GM12878 (cell line): Measurements from ENCODE around the gene HGS. TPM values are rescaled to one million over a fixed set of nuclear protein-coding genes. Genes with fewer than 3 reads are reported as not detected.

ENCODE experiments used
- ATAC-seq: fragments of 200-7000 bp; cut with Tn5 transposase; 3 replicates; pipeline ENCODE4 v1.9.1; 2020; ENCODE audit warnings: mild to moderate bottlenecking, moderate library complexity
- BruUV-seq: library from RNA; stranded (reverse); fragments of 400-500 nt; replicated peaks from 2 replicates; lab custom pipeline; 2021; lab: Mats Ljungman, UMichigan
- CTCF ChIA-PET: fragments of 300-600 bp; sonication (Branson Sonifier 250); formaldehyde crosslinking; extraction: SDS; loops from one replicate; lab custom pipeline; 2021; ENCODE audit warnings: inconsistent platforms; lab: Yijun Ruan, JAX
- POLR2A ChIA-PET: fragments of 350-600 bp; formaldehyde crosslinking; extraction: SDS; loops from one replicate; lab custom pipeline; 2021; ENCODE audit warnings: inconsistent platforms; lab: Charles Lee
- RAD21 ChIA-PET: fragments of 300-600 bp; sonication (Branson Sonifier 250); formaldehyde crosslinking; loops from one replicate; lab custom pipeline; 2023; ENCODE audit warnings: antibody characterized with exemption; ENCODE audit not compliant: unreplicated experiment; lab: Charles Lee
- SMC1A ChIA-PET: fragments of 300-600 bp; sonication (Branson Sonifier 250); formaldehyde crosslinking; loops from one replicate; lab custom pipeline; 2023; ENCODE audit not compliant: unreplicated experiment, uncharacterized antibody; lab: Charles Lee
- DNase-seq: peaks from one replicate; pipeline ENCODE4 v3.0.0-alpha.2; 2011; ENCODE audit warnings: low read depth, low spot score
- FAIRE-seq: peaks from 3 replicates; lab custom pipeline; 2011; peaks lifted over from hg19 to GRCh38; lab: Jason Lieb, UNC
- H2AFZ ChIP-seq: 2 replicates; pipeline ENCODE4 v1.6.0; 2011; ENCODE audit warnings: low read depth, low read length, control low read depth; ENCODE audit not compliant: control insufficient read depth
- H3K27ac ChIP-seq: 2 replicates; pipeline ENCODE4 v1.5.1; 2011; ENCODE audit warnings: control low read depth; ENCODE audit not compliant: control insufficient read depth, insufficient read depth
- H3K27me3 ChIP-seq, 2 experiments: replicated peaks in 1 of 2; 2 replicates each; pipeline versions ENCODE4 v1.6.0 to v1.6.1; 2011; ENCODE audit warnings: low read length in 1 of 2; ENCODE audit not compliant: control insufficient read depth in 2 of 2, insufficient read depth in 2 of 2
- H3K36me3 ChIP-seq, 2 experiments: 2 replicates each; pipeline ENCODE4 v1.5.1; 2011; ENCODE audit warnings: low read length in 1 of 2; ENCODE audit not compliant: control insufficient read depth in 2 of 2, insufficient read depth in 2 of 2
- H3K4me1 ChIP-seq: 2 replicates; pipeline ENCODE4 v1.6.1; 2011; ENCODE audit warnings: mild to moderate bottlenecking, low read length, moderate library complexity, mixed read lengths; ENCODE audit not compliant: control insufficient read depth, insufficient read depth
- H3K4me2 ChIP-seq: 2 replicates; pipeline ENCODE4 v1.6.0; 2011; ENCODE audit warnings: control low read depth; ENCODE audit not compliant: control insufficient read depth, insufficient read depth
- H3K4me3 ChIP-seq: fragments of 200-600 bp; sonication (generic); 2 replicates; pipeline ENCODE4 v1.5.1; 2016
- H3K79me2 ChIP-seq: 2 replicates; pipeline ENCODE4 v1.6.0; 2011; ENCODE audit warnings: low read length; ENCODE audit not compliant: control insufficient read depth, insufficient read depth
- H3K9ac ChIP-seq: 2 replicates; pipeline ENCODE4 v1.8.0; 2011; ENCODE audit warnings: low read length, control low read depth, mixed read lengths; ENCODE audit not compliant: control insufficient read depth, insufficient read depth
- H3K9me3 ChIP-seq: replicated peaks from 3 replicates; pipeline ENCODE4 v1.5.1; 2011; ENCODE audit warnings: mild to moderate bottlenecking, low read length; ENCODE audit not compliant: control insufficient read depth, insufficient read depth
- H4K20me1 ChIP-seq: 2 replicates; pipeline ENCODE4 v1.6.0; 2011; ENCODE audit not compliant: control insufficient read depth, insufficient read depth
- IKZF2 ChIP-seq, 2 experiments: fragments of 450-650 bp; IDR thresholded peaks; 2 replicates each; pipeline ENCODE4 v1.6.1; 2017; ENCODE audit warnings: mild to moderate bottlenecking in 2 of 2, moderate library complexity in 2 of 2
- WGBS: methylation state at CpG from one replicate; pipeline ENCODE4 v1.1.6; 2016; ENCODE audit warnings: low lambda C conversion rate; ENCODE audit not compliant: insufficient replicate concordance, insufficient coverage; ENCODE audit errors: missing lambda C conversion rate; 5-methylcytosine and 5-hydroxymethylcytosine counted together
- in situ Hi-C: fragments of 300-500 bp; cut with MboI; formaldehyde crosslinking; loops from 9 replicates; pipeline ENCODE4 v1.14.3; 2018; ENCODE audit warnings: mixed read lengths
- intact Hi-C: fragments of 100-400 bp; cut with micrococcal nuclease; formaldehyde crosslinking; loops from one replicate; pipeline ENCODE4 v1.14.2; 2022; ENCODE audit not compliant: unreplicated experiment
- polyA plus RNA-seq, 11 experiments: library from polyadenylated mRNA; depleted of rRNA in 4 of 11; unstranded in 6 of 11; stranded (reverse) in 5 of 11; fragments of >200 nt; fragmentation: Nextera tagmentation in 4 of 11; fragmentation: Illumina TruSeq in 1 of 11; extraction: Ambion mirVana in 4 of 11; extraction: Trizol in 1 of 11; gene quantifications; 1 replicate in 1 of 11; 2 replicates in 10 of 11; pipeline versions ENCODE4 v1.2.1 to v1.2.3, GENCODE V29; 2011 to 2016; ENCODE audit warnings: inconsistent platforms in 2 of 11, missing spikeins in 2 of 11, low read depth in 1 of 11
- total RNA-seq, 4 experiments: library from RNA; depleted of rRNA in 3 of 4; stranded (reverse); fragments of >200 nt in 3 of 4; fragmentation: Illumina TruSeq in 1 of 4; extraction: Trizol in 1 of 4; gene quantifications; 2 replicates each; pipeline versions ENCODE4 v1.2.1 to v1.2.3, GENCODE V29; 2013 to 2021
- TF ChIP-seq, protein P1 (sequence below): fragments of 450-650 bp; IDR thresholded peaks from 2 replicates; pipeline ENCODE4 v1.6.1; 2017; ENCODE audit warnings: mild to moderate bottlenecking, moderate library complexity

Gene HGS
- total and polyA plus RNA-seq, 10 of the 15 experiments (the other 5 are each of a cell fraction or from before 2014, with no cell fraction given) = 2.2 to 85.6 (median 55.3) TPM

DNA sequence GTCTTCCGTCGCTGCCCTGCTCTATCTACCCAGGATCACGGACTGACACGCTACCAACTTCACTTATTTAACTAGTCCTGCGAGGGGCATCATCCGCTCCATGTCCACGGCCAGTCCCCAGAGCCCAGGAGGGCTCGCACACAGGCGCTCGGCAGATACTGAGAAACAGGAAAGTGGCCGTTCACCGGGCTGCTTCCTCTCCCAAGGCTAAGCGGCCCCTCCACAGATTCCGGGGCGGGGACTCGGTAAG lies 17.8 kb upstream of the HGS start:
- Histone ChIP-seq H3K27ac (peak overlapping the region; percentile 97), H3K9me3 (no peaks in the 10 kb centered on the region), H3K79me2 (peaks cover 33% of the 10 kb centered on the region), H3K4me1 (peaks cover 15% of the 10 kb centered on the region), H3K36me3 (peaks cover 2 to 5% of the 10 kb centered on the region in 2 experiments), H3K27me3 (no peaks in the 10 kb centered on the region), H3K9ac (peak overlapping the region; percentile 99), H3K4me2 (peak overlapping the region; percentile 98), H4K20me1 (no peaks in the 10 kb centered on the region), H3K4me3 (peak overlapping the region; percentile 98), H2AFZ (peak overlapping the region; percentile 78)
- no peak for ATAC-seq
- ChIA-PET SMC1A (no interaction called here), CTCF (interaction anchor here (1.2 kb wide), 1 partner anchor 36 kb away, joined by 3 read pairs; no protein-coding TSS in a partner anchor), RAD21 (interaction anchor here (0.9 kb wide), 1 partner anchor 17 kb away, joined by 6 read pairs; the partner anchor contains the start of genes ARL16 and HGS), POLR2A (interaction anchor here (0.6 to 1.4 kb wide), 5 partner anchors 11 to 167 kb away, joined by 3 to 6 read pairs (median 5); partner anchors contain the start of genes ARL16, HGS, MCRIP1 and MRPL12)
- BruUV-seq = TSS peak; percentile 94
- in situ Hi-C loops (no loop called here), intact Hi-C loops (loop anchor here (2.0 kb wide), 1 partner anchor 29 kb away; the partner anchor contains the start of genes NPLOC4 and TSPAN10)
- FAIRE-seq = no peak
- TF ChIP-seq, protein P1, sequence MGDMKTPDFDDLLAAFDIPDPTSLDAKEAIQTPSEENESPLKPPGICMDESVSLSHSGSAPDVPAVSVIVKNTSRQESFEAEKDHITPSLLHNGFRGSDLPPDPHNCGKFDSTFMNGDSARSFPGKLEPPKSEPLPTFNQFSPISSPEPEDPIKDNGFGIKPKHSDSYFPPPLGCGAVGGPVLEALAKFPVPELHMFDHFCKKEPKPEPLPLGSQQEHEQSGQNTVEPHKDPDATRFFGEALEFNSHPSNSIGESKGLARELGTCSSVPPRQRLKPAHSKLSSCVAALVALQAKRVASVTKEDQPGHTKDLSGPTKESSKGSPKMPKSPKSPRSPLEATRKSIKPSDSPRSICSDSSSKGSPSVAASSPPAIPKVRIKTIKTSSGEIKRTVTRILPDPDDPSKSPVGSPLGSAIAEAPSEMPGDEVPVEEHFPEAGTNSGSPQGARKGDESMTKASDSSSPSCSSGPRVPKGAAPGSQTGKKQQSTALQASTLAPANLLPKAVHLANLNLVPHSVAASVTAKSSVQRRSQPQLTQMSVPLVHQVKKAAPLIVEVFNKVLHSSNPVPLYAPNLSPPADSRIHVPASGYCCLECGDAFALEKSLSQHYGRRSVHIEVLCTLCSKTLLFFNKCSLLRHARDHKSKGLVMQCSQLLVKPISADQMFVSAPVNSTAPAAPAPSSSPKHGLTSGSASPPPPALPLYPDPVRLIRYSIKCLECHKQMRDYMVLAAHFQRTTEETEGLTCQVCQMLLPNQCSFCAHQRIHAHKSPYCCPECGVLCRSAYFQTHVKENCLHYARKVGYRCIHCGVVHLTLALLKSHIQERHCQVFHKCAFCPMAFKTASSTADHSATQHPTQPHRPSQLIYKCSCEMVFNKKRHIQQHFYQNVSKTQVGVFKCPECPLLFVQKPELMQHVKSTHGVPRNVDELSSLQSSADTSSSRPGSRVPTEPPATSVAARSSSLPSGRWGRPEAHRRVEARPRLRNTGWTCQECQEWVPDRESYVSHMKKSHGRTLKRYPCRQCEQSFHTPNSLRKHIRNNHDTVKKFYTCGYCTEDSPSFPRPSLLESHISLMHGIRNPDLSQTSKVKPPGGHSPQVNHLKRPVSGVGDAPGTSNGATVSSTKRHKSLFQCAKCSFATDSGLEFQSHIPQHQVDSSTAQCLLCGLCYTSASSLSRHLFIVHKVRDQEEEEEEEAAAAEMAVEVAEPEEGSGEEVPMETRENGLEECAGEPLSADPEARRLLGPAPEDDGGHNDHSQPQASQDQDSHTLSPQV = no peak
- peak in 1 of 2 experiments; percentile 17; a peak in 1 of 4 replicates for TF ChIP-seq IKZF2 (IDR thresholded peaks at IDR 0.05)
- WGBS = 2% methylated on average over 16 of the region's 16 CpGs
- no peak for DNase-seq
